Right atrium auricular region (tissue), 2 donors: ENCODE results near the gene CRBN. TPM values are rescaled to one million over a fixed set of nuclear protein-coding genes. Genes with fewer than 3 reads are reported as not detected.

Experiments
- DNase-seq: peaks from one replicate; pipeline ENCODE4 v3.0.0-alpha.2; 2019; ENCODE audit warnings: low spot score
- H3K27ac ChIP-seq, 2 donors: fragments of 200-600 bp; sonication (generic); 1 replicate in 1 of 2; 2 replicates in 1 of 2; pipeline ENCODE4 v1.5.1; 2016 to 2019
- H3K27me3 ChIP-seq, 2 donors: fragments of 200-600 bp; sonication (generic); one replicate each; pipeline versions ENCODE4 v1.5.1 to v1.6.0; 2017 to 2019
- H3K36me3 ChIP-seq: fragments of 200-600 bp; sonication (generic); one replicate; pipeline ENCODE4 v1.5.1; 2016
- H3K4me1 ChIP-seq, 2 donors: fragments of 200-600 bp; sonication (generic); one replicate each; pipeline versions ENCODE4 v1.5.1 to v1.6.0; 2017 to 2019
- H3K4me3 ChIP-seq, 2 donors: fragments of 200-600 bp; sonication (generic); 1 replicate in 1 of 2; 2 replicates in 1 of 2; pipeline ENCODE4 v1.5.1; 2017 to 2019; ENCODE audit warnings: mild to moderate bottlenecking in 1 of 2, moderate library complexity in 1 of 2
- H3K9me3 ChIP-seq, 2 donors: fragments of 200-600 bp; sonication (generic); one replicate each; pipeline ENCODE4 v1.5.1; 2019
- CTCF ChIP-seq, 2 donors: fragments of 200-600 bp; sonication (generic); IDR thresholded peaks; one replicate each; pipeline ENCODE4 v1.5.1; 2019; ENCODE audit warnings: antibody characterized with exemption in 2 of 2
- total RNA-seq, 2 donors: library from RNA; depleted of rRNA; stranded (reverse); fragments of >200 nt; gene quantifications; one replicate each; pipeline ENCODE4 v1.1.0, GENCODE V29; 2016

Gene CRBN
- total RNA-seq, 2 donors from 2014 or later = 37.3 to 37.5 TPM

DNA sequence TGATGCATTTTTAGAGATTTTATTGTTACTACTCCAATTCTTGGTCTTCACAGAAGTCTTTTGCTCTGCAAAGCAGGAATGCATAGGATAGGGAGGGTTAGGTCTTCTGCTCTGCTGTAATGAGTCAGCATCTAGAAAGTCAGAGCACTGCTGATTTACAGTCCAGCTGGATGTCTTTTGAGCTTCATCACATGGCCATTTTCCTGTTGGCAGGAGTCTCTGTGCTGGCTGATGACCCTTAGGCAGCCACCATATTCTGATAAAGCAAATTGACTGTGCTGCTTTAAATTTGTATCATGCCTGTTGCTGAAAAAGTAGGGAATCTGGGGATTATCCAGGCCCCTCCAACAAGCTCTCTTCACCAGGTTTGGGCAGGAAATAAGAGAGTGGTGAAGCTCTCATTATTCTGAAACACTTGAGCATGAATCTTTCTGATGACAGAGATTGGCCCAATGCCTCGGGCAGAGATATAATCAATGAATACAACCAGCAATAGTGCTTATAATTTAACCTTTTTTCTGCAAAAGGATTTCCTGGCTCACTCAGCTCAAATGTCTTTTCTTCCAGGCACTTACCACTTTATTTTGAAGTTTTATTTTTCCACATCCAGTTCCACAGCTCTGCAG lies 9.7 kb upstream of the CRBN start:
- H3K36me3 ChIP-seq = no peaks in the 10 kb centered on the region
- no peak overlapping the region for H3K4me3 ChIP-seq
- H3K9me3 ChIP-seq = peaks cover 0 to 19% of the 10 kb centered on the region in 2 donors
- DNase-seq = no peak
- H3K27ac ChIP-seq = no peak overlapping the region
- H3K4me1 ChIP-seq = no peaks in the 10 kb centered on the region
- H3K27me3 ChIP-seq = no peaks in the 10 kb centered on the region
- no peak for TF ChIP-seq CTCF (IDR thresholded peaks at IDR 0.05)

DNA sequence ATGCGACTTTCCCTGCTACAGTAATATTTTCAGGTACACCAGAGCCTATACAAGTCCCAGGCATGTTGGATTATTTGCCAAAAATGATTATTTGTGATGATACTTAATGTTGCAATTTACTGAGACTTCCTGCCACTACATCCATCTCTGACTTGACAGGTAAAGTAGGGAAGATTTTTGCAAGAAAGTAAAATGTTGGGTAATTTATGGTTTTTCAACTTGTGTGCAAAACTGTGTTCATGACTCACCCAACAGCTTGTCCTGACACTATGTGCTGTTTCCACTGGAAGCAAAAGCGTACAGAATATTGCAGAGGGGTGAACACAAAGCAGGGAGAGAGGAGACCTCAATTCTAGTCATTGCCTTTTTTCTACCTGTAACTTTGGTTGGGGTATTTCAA lies 5.4 kb upstream of the CRBN start:
- Histone ChIP-seq H3K9me3 (peaks cover 0 to 19% of the 10 kb centered on the region in 2 donors), H3K27me3 (no peaks in the 10 kb centered on the region), H3K4me1 (peaks cover 0 to under 1% of the 10 kb centered on the region in 2 donors), H3K27ac (no peak overlapping the region), H3K4me3 (no peak overlapping the region), H3K36me3 (no peaks in the 10 kb centered on the region)
- no peak for DNase-seq
- TF ChIP-seq CTCF (IDR thresholded peaks at IDR 0.05) = no peak

GRCh38 chr3:3180456-3180855 lies 965 bp upstream of the CRBN start:
- no peak overlapping the region for H3K27ac ChIP-seq
- DNase-seq = no peak
- no peaks in the 10 kb centered on the region for H3K9me3 ChIP-seq
- peaks cover 0 to 24% of the 10 kb centered on the region in 2 donors for H3K4me1 ChIP-seq
- TF ChIP-seq CTCF (IDR thresholded peaks at IDR 0.05) = no peak
- H3K36me3 ChIP-seq = no peaks in the 10 kb centered on the region
- no peaks in the 10 kb centered on the region for H3K27me3 ChIP-seq
- H3K4me3 ChIP-seq = no peak overlapping the region

DNA sequence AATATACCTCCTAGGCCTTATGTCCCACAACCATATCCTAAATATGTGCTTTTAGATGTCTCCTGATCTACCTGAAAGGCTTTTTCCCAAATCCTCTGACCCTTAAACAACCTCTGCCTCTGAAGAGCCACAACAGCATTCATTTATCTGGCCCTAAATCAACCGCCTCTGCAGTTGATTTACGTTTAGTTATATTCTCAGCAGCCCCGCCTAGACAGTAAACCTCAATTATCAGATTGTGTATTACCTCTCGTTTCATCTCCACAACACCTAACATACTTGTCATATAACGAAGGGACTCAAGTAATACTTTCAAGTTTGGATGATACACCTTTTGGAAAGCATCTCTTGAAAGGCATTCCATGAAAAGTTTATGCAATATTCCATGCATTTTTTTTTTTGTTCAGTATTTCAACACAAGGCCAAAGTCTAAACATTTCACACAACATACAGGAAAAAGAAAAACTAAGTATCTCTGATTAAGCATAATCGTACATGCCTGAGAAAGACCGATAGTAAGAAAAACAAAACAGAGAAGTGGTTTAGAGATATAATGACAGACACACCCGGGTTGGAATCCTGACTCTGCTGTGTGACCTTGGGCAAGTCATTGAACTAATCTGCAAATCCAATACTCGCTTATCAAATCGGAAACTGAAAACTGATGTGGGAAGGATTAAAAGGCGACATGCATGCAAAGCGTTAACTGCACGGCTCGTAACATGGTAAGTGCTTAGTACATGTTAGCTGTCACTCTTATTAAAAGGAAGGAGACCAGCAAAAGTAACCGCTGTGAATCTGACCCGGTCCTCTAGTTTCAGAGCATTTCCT lies 778 bp downstream of the CRBN start:
- H3K27me3 ChIP-seq = no peaks in the 10 kb centered on the region
- H3K4me3 ChIP-seq = peak overlapping the region; percentile 98 to 99
- peaks cover 0 to 24% of the 10 kb centered on the region in 2 donors for H3K4me1 ChIP-seq
- no peak for DNase-seq
- no peaks in the 10 kb centered on the region for H3K9me3 ChIP-seq
- H3K27ac ChIP-seq = peak overlapping the region; percentile 73 to 89
- H3K36me3 ChIP-seq = peaks cover 8% of the 10 kb centered on the region
- no peak for TF ChIP-seq CTCF (IDR thresholded peaks at IDR 0.05)

DNA sequence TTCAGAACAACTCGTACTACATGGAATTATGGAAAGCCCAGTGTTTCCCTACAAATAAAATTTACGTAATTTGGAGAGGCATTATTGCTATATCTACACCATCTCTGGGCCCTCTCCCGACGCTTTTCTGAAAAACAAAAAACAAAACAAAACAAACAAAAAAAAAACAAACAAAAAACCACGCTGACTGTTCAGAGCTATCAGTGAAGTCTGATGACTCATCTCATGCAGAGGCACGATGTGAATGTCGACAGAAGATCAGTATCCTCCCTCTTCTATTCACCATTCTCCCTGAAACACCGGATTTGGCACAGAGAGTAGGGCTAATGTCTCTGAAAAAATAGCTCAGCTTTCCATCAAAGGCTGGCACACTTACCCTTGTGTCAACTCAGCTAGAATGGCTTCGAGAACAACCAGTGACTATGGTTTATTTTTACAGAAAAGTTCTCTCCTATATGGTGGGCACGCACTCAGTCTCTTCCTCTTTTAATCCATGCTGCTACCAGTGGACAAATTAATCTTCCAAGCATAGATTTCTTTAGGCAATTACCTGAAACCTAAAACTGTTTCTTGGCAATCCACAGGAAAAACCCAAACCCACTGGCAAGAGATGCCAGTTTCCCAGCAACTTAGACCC lies 1.5 kb downstream of the CRBN start:
- Histone ChIP-seq H3K27me3 (no peaks in the 10 kb centered on the region), H3K4me1 (peaks cover 0 to 29% of the 10 kb centered on the region in 2 donors), H3K27ac (no peak overlapping the region), H3K4me3 (peak overlapping the region in 1 of 2 donors; percentile 99), H3K9me3 (no peaks in the 10 kb centered on the region), H3K36me3 (peaks cover 15% of the 10 kb centered on the region)
- no peak for DNase-seq
- TF ChIP-seq CTCF (IDR thresholded peaks at IDR 0.05) = no peak
